Tibial nerve (tissue), 4 donors: Measurements from ENCODE around the gene SLC25A36. TPM values are rescaled to one million over a fixed set of nuclear protein-coding genes. Genes with fewer than 3 reads are reported as not detected.

Experiments used
- DNase-seq, 2 donors: peaks; one replicate each; pipeline ENCODE4 v3.0.0-alpha.2; 2019; ENCODE audit warnings: low spot score in 2 of 2
- H3K27ac ChIP-seq, 4 donors: fragments of 200-600 bp; sonication (generic) in 3 of 4; one replicate each; pipeline ENCODE4 v1.5.1; 2017 to 2019; ENCODE audit warnings: mild to moderate bottlenecking in 1 of 4
- H3K27me3 ChIP-seq, 2 donors: fragments of 200-600 bp; sonication (generic) in 1 of 2; one replicate each; pipeline versions ENCODE4 v1.5.1 to v1.6.0; 2017 to 2019
- H3K36me3 ChIP-seq, 3 donors: fragments of 200-600 bp; sonication (generic); one replicate each; pipeline ENCODE4 v1.5.1; 2018 to 2019
- H3K4me1 ChIP-seq, 4 donors: fragments of 200-600 bp; sonication (generic) in 3 of 4; one replicate each; pipeline ENCODE4 v1.5.1; 2017 to 2019
- H3K4me3 ChIP-seq, 4 donors: fragments of 200-600 bp; sonication (generic) in 3 of 4; one replicate each; pipeline ENCODE4 v1.5.1; 2017 to 2019; ENCODE audit warnings: mild to moderate bottlenecking in 1 of 4, moderate library complexity in 1 of 4
- H3K9me3 ChIP-seq, 4 donors: fragments of 200-600 bp; sonication (generic) in 3 of 4; one replicate each; pipeline ENCODE4 v1.5.1; 2017 to 2019
- CTCF ChIP-seq, 5 experiments: fragments of 200-600 bp in 3 of 5; fragments of 450-650 bp in 2 of 5; sonication (generic) in 3 of 5; IDR thresholded peaks; one replicate each; pipeline ENCODE4 v1.5.1; 2016 to 2019; ENCODE audit warnings: antibody characterized with exemption in 5 of 5, mild to moderate bottlenecking in 3 of 5, moderate library complexity in 2 of 5
- EP300 ChIP-seq, 2 donors: sonication (generic); formaldehyde crosslinking; IDR thresholded peaks; one replicate each; pipeline ENCODE4 v1.6.1; 2017; ENCODE audit warnings: antibody characterized with exemption in 2 of 2, mild to moderate bottlenecking in 1 of 2
- POLR2A ChIP-seq, 2 donors: fragments of 450-650 bp; IDR thresholded peaks; one replicate each; pipeline ENCODE4 v1.6.1; 2017; ENCODE audit warnings: antibody characterized with exemption in 2 of 2, mild to moderate bottlenecking in 2 of 2, moderate library complexity in 2 of 2
- WGBS, 2 donors: methylation state at CpG; one replicate each; pipeline ENCODE4 v1.1.5; 2018; 5-methylcytosine and 5-hydroxymethylcytosine counted together
- total RNA-seq, 4 donors: library from RNA; depleted of rRNA; stranded (reverse); fragments of >200 nt; gene quantifications; one replicate each; pipeline ENCODE4 v1.1.0, GENCODE V29; 2016

The SLC25A36 gene
- total RNA-seq, 4 donors from 2014 or later, result 68.0 to 132 (median 115) TPM

GRCh38 chr3:140902791-140903190, 38.8 kb upstream of the SLC25A36 start:
- Histone ChIP-seq H3K4me1 (peaks cover 0 to 5% (median 0%) of the 10 kb centered on the region in 4 donors), H3K4me3 (no peak overlapping the region), H3K9me3 (no peaks in the 10 kb centered on the region), H3K27me3 (no peaks in the 10 kb centered on the region), H3K27ac (no peak overlapping the region), H3K36me3 (no peaks in the 10 kb centered on the region)
- DNase-seq, result no peak
- no peak for TF ChIP-seq EP300 (IDR thresholded peaks at IDR 0.05)

GRCh38 chr3:140903196-140903595, 38.4 kb upstream of the SLC25A36 start:
- Histone ChIP-seq H3K4me1 (peaks cover 0 to 5% (median 0%) of the 10 kb centered on the region in 4 donors), H3K4me3 (no peak overlapping the region), H3K36me3 (no peaks in the 10 kb centered on the region), H3K9me3 (no peaks in the 10 kb centered on the region), H3K27ac (no peak overlapping the region), H3K27me3 (no peaks in the 10 kb centered on the region)
- DNase-seq, result no peak
- TF ChIP-seq CTCF (IDR thresholded peaks at IDR 0.05) (no peak), POLR2A (IDR thresholded peaks at IDR 0.05) (no peak), EP300 (IDR thresholded peaks at IDR 0.05) (no peak)

- Histone ChIP-seq H3K9me3 (no peaks in the 10 kb centered on the region), H3K27me3 (no peaks in the 10 kb centered on the region), H3K36me3 (no peaks in the 10 kb centered on the region), H3K4me1 (no peaks in the 10 kb centered on the region), H3K4me3 (no peak overlapping the region), H3K27ac (no peak overlapping the region)
- DNase-seq, result no peak
- WGBS, 2 donors, result 81 to 82% methylated on average over 1 of the region's 1 CpG
- TF ChIP-seq EP300 (IDR thresholded peaks at IDR 0.05), result no peak
- no peak for TF ChIP-seq CTCF (IDR thresholded peaks at IDR 0.05)
- TF ChIP-seq POLR2A (IDR thresholded peaks at IDR 0.05), result no peak
These were observed 37.1 kb upstream of the SLC25A36 start for GRCh38 chr3:140904521-140904920.

GRCh38 chr3:140905559-140905958, 36.1 kb upstream of the SLC25A36 start:
- WGBS, 2 donors, result 74 to 90% methylated on average over 2 of the region's 2 CpGs
- no peak overlapping the region for H3K4me3 ChIP-seq
- no peak for DNase-seq
- H3K4me1 ChIP-seq, result no peaks in the 10 kb centered on the region
- H3K9me3 ChIP-seq, result no peaks in the 10 kb centered on the region
- no peak for TF ChIP-seq POLR2A (IDR thresholded peaks at IDR 0.05)
- TF ChIP-seq EP300 (IDR thresholded peaks at IDR 0.05), result no peak
- TF ChIP-seq CTCF (IDR thresholded peaks at IDR 0.05), result no peak
- H3K27me3 ChIP-seq, result no peaks in the 10 kb centered on the region
- no peaks in the 10 kb centered on the region for H3K36me3 ChIP-seq
- no peak overlapping the region for H3K27ac ChIP-seq

GRCh38 chr3:140906785-140907184, 34.9 kb upstream of the SLC25A36 start:
- Histone ChIP-seq H3K4me1 (no peaks in the 10 kb centered on the region), H3K36me3 (no peaks in the 10 kb centered on the region), H3K9me3 (no peaks in the 10 kb centered on the region), H3K27me3 (no peaks in the 10 kb centered on the region), H3K4me3 (no peak overlapping the region), H3K27ac (no peak overlapping the region)
- TF ChIP-seq EP300 (IDR thresholded peaks at IDR 0.05), result no peak
- WGBS, 2 donors, result 63 to 66% methylated on average over 1 of the region's 1 CpG
- DNase-seq, result no peak

GRCh38 chr3:140910860-140911259, 30.8 kb upstream of the SLC25A36 start:
- Histone ChIP-seq H3K27me3 (no peaks in the 10 kb centered on the region), H3K36me3 (no peaks in the 10 kb centered on the region), H3K4me1 (no peaks in the 10 kb centered on the region), H3K9me3 (no peaks in the 10 kb centered on the region), H3K4me3 (no peak overlapping the region), H3K27ac (no peak overlapping the region)
- 27 to 35% methylated on average over 5 of the region's 5 CpGs for WGBS, 2 donors
- no peak for TF ChIP-seq POLR2A (IDR thresholded peaks at IDR 0.05)
- no peak for TF ChIP-seq CTCF (IDR thresholded peaks at IDR 0.05)
- TF ChIP-seq EP300 (IDR thresholded peaks at IDR 0.05), result no peak
- no peak for DNase-seq
